CD1c-positive myeloid dendritic cell (primary cell): ENCODE results near the gene SRRT.

Source experiments
- DNase-seq: peaks from one replicate; pipeline ENCODE4 v3.0.0-alpha.2; 2016; ENCODE audit errors: extremely low spot score

The SRRT gene

DNA sequence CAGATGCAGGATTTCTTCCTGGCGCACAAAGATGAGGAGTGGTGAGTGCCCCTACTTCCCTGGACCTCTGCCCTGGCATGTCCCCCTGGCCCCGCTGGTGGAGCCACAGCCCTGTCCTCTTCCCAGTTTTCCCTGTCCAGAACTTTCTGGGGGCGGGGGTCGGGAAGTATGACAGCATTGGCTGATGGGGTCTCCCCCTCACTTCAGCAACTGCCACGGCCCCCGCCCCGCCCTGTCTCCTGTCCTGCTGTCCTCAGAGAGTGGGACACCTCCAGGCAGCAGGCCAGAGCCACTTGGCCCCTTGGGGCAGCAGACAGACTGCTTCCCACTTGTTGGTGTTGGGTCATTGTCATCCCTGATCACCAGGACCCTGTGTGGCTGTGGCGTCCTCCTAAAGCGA lies 7.3 kb downstream of the SRRT start:
- no peak for DNase-seq

DNA sequence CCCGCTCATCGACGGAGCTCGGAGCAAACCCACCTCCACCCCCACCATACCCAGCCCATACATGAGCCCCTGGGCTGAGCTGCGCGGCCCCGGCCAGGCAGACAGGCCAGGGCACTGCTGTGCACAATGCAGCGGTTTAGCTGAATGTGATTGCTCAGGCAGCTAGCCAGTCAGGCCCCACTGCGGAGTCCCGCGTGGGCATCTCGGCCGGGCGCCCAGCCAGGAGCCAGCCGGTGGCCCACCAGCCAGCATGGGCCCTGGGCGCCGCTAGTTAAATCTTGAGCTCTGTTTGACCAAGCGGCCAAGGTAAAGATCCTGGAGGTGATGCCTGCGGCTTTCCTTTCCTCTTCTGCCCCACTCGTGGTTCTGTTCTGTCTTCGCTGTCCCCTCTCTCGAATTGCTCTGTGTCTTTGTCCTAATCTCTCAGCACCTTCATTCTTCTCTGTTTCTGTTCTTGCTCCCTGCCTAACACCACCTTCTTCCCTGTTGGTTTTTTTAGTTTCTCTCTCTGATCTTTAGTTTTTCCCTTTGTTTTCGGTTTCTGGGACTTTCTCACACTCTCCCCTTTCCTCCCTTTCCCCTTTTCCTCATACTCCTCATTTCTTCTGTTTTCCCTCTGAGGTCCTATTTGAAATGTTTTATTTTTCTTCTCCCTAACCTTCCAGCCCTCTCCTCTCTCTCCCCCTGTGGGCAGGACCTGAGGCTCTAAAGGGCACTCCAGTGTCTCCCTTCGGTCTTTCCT lies 8.1 kb downstream of the SRRT start:
- DNase-seq = no peak

DNA sequence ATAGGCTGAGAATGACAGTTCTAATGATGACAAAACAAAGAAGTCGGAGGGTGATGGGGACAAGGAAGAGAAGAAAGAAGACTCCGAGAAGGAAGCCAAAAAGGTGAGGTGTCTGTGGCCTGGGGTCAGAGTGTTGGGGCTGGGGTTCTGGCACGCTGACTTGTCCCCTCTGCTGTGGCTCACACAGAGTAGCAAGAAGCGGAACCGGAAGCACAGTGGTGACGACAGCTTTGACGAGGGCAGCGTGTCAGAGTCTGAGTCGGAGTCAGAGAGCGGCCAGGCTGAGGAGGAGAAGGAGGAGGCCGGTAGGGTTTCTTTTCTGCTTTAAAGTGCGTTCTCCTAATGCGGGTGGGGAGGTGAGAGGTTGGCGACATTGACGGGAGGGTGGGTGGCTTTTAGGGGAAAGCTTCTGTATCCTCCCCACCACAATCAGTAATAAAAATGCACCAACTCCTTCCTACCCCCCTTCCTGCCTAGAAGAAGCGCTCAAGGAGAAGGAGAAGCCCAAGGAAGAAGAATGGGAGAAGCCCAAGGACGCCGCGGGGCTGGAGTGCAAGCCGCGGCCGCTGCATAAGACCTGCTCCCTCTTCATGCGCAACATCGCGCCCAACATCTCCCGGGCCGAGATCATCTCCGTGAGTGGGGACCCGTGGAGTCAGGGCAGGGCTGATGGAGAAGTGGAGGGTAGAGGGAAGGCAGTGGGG lies 10.0 kb downstream of the SRRT start:
- peak; percentile 30 for DNase-seq

DNA sequence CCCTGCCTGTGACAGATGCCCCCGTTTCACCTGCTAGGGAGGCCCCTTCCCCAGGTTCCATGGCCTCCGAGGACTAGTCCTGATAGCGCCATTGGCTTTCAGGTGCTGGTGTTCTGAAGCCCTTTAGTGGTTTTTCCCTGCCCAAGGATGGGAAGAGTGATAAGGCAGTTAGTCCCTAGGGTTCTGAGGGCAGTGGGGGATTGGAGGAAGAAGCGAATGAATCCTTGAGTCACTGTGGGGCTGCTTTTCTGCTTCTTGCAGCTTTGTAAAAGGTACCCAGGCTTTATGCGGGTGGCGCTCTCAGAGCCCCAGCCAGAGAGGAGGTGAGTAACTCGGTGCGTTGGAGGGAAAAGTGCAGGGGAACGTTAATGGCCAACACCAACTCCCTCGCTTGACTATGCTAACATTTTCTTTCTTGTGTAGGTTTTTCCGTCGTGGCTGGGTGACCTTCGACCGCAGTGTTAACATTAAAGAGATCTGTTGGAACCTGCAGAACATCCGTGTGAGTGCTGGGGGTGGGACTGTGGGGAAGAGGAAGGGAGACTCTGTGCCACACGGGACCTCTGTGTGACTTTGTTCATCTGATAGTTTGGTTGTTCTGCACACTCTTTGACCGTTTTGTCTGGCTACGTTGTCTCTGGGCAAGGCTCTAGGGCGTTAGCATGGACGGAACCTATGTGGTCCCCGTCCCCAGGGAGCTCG lies 10.7 kb downstream of the SRRT start:
- DNase-seq = no peak

DNA sequence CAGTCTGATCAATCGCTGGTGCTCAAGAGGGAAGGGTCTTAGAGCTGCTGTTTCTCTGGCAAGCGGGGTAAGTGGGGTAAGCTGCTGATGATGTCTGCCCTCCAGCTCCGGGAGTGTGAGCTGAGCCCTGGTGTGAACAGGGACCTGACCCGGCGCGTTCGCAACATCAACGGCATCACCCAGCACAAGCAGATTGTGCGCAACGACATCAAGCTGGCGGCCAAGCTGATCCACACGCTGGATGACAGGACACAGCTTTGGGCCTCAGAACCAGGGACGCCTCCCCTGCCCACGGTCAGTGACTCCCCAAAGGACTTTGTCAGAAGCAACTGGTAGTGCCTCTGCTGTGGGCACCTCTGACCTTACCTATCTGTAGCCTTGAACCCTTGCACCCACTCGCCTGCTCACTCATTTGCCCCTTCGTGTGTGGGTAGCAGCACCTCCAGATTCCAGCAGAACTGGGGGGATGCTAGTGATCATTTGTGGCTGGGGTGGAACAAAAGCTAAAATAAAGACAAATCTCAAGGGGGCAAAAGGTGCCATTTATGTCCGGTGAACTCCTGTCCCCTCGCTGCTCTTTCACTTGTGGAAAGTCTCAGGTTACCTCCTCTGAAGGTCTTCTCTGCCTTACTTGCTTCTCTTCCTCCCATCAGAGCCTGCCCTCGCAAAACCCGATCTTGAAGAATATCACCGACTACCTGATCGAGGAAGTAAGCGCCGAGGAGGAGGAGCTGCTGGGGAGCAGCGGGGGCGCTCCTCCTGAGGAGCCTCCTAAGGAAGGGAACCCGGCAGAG lies 11.4 kb downstream of the SRRT start:
- DNase-seq = no peak

DNA sequence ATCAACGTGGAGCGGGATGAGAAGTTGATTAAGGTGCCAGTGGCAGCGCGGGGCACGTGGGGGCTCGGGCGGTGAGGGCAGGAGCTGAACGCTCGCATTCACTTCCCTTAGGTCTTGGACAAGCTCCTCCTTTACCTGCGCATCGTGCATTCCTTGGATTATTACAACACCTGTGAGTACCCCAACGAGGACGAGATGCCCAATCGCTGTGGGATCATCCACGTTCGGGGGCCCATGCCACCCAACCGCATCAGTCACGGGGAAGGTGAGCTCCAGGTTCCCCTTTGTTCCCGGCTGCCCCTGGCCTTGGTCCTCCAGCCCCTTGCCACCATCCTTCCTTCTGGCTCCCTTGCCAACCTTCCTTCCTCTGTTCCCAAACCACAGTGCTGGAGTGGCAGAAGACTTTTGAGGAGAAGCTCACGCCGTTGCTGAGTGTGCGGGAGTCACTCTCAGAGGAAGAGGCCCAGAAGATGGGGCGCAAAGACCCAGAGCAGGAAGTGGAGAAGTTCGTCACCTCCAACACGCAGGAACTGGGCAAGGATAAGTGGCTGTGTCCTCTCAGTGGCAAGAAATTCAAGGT lies 12.1 kb downstream of the SRRT start:
- DNase-seq = peak; percentile 54

DNA sequence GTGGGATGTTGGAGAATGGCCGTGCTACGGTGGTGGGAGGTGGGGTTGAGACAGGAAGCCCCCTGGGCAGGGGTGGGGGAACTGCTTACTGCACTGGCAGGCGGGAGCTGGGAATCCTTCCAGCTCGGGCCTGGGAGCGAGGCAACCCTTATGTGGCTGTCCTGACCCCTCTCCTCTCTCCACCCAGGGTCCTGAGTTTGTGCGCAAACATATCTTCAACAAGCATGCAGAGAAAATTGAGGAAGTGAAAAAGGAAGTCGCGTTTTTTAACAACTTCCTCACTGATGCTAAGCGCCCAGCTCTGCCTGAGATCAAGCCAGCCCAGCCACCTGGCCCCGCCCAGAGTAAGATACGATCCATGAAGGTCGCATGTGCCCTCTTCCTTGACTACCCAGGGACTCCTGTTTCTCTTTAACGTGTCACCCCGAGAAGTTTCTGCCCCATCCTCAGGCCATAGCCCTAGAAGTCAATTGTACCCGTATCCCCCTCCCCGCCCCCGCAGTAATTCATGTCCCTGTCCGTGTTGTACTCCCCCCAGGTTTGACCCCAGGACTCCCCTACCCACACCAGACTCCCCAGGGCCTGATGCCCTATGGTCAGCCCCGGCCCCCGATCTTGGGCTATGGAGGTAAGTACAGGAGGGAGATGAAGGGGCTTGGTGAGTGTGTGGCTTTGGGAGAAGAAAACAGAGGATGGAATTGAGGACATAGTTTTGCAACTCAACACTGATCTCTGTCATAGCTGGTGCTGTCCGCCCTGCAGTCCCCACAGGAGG lies 12.8 kb downstream of the SRRT start:
- peak; percentile 90 for DNase-seq

DNA sequence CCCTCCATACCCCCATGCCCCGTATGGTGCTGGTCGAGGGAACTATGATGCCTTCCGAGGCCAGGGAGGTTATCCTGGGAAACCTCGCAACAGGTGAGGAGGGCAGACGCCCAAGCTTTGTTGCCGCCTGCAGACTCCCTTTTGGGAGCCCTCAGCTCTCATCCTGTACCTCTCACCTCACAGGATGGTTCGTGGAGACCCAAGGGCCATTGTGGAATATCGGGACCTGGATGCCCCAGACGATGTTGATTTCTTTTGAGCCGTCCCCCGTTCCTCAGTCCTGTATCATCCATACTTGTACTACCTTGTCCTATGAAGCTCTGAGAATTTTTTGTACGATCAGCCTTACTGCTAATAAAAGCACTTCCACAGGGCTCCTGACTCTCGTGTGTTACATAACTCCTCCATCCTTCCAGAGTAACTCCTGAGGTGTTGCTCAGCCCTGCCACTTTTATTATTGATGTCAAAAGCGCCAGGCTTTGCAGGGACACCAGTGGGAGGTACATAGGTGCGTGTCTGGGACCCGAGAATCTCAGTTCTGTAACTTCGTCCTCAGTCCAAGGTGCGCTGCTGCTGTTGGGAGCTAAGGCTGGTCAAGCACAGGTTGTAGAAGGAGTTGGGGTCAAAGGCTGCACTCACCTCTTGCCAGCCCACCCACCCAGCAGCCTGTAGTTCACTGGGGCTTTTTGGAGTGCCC lies 13.5 kb downstream of the SRRT start:
- no peak for DNase-seq

DNA sequence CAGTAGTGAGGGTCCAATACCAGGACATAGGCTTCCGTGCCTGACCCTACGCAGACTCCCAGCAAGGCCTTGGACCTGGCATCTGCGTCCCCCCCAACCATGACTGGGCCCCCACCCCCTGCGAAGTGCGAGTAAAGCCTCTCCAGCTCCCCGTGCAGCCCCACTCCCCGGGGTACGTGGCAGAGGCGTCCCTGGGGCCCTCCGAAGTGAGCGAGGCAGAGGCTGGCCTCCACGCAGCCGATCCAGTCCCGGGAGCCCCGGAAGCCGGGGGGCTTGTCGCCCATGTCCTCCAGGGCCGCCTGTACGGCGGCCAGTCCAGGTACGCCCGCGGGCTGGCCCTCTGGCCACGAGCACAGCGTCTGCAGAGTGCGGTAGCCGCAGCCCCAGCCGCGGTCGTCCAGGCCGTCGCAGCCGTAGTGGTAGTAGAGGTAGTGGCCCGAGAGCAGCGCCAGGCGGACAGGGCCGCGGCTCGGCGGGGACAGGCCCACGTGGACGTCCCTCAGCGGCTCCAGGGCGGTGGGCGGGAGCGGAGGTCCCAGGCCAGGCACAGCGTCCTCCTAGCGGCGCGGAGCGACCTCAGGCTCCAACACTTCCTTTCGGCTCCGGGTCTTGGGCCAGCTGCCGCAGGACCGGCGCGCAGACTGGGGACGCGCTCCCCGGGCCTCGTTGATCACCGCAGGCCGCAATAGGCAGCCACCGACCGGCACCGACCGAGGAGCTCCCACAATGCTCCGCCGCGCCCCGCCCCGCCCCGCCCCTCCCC lies 14.3 kb downstream of the SRRT start, which contains the start of gene UFSP1:
Gene UFSP1 (minus strand): TSS at position 728 of the 763 bp plus-strand sequence. CDS start 444 bp downstream, at position 284.
- no peak for DNase-seq

DNA sequence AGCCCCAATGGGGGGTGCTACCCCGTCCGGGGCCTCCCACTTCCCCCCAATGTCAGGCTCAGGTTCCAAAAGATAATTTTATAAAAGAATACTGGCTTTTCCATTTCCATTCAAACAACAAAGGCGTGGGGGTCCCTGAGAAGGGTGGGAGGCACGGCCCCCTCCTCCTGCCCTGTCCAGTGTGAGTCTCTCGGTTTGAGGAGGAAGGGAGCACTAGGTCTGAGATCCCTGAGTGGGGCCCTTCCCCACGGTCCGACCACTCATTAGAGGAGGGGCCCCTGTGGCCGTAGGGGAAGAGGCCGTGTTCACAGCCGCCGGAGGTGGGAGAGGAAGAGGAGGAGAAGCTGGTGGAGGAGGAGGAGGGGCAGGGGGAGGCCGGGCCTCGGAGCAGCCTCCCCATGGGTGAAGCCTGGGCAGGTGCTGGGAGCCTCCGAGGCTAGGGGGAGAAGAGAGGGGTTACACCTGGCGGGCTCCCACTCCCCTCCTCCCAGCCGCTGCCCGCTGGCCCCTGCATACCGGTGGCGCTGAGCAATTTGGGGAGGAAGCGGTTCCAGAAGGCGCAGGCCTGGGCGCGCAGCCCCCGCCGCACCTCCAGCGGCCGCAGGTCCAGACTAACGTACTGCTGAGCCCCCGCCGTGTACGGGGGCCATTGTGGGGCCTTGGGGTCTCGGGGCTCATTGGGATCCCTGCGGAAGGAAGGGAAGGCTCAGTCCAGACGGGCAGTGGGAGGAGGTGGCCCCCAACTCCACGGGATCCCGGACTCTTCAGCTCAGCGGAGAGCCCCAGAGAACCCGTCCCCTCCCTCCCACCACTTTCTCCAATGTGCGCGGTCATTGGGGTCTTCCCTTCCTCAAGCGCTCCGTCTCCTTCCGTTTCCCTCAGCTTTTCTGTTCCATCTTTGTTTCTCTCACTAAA lies 16.0 kb downstream of the SRRT start:
- no peak for DNase-seq

DNA sequence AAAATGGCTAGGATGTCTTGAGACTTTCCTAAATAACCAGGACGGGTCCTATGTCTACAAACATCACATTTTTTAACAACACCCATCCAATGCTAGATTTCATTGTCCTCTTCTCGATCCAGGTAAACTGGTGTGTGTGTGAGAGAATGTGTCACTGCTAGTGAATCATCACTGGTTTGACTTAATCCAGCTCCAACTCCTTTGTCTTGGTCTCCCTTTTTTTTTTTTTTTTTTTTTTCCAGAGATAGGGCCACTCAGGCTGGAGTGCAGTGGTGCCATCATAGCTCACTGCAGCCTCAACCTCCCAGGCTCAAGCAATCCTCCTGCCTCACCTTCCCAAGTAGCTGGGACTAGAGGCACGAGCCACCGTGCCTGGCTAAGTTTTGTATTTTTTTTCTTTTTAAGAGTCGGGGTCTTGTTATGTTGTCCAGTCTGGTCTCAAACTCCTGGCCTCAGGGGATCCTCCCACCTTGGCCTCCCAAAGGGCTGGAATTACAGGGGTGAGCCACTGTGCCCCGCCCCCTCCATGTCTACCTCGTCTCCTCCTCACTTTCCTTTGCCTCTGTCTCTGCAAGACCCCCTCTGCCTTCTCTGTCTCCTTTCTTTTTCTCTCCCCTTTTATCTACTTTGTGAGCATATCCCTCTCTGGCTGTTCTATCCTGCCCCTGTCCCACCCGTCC lies 16.8 kb downstream of the SRRT start:
- no peak for DNase-seq

DNA sequence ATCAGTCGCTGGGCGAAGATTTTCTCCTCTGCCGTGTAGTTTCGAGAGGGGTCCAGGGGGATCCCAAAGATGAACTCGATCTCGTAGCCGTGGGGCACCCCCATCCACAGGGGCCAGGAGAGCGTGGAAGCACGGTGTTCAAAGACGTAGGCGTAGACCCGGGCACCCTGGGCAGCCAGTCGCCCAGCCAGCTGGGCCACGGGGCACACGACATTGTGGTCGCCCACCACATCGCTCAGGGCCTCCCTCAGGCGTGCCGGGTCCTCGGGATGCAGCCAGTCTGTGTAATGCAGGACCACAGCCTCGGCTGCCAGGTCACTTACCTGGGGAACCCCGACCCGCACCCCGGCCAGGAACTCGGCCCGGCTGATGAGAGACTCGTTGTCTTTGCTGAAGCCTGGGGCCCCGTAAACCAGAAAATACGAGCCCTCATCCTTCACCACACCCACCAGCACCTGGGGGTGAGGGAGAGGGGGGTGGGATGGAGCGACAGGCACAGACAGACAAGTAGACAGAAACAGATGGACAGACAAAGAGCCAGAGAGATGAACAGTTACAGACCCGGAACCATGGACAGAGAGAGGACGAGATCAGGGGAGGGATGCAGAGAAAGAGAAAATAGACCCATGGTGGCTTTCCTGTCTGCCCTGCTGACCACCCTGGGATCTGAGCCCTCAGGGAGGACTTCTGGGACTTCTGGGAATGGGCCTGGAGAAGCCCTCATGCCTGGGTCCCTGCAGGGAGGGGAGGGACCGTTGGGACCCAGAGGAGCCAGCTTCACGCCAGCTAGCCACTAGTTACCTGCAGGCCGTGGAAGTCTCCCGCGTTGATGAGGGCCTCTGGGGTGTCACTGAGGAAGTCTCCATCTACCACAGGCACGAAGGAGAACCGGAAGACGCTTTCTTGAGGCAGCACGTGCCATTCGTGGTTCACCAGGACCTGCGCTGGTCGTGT lies 17.7 kb downstream of the SRRT start:
- no peak for DNase-seq

DNA sequence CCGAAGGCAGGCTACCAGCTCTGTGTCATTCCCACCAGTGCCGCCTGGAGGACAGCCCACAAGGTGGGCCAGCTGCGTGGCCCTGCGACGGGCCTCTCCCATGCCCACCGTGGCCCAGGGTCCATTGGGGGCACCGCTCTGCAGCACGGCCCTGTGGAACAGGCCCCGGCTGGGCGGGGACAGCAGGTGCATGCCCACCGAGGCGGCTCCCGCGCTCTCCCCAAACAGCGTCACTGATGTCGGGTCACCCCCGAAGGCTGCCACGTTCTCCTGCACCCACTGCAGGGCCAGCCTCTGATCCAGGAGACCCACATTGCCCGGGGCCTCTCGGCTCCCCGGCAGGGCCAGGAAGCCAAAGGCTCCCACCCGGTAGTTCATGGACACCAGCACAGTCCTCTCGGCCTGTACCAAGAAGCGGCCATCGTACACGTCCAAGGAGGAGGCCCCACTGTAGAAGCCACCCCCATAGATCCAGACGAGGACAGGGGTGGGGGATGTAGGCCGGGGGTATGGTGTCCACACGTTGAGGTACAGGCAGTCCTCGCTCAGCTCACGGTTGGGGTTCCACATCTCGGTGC lies 18.5 kb downstream of the SRRT start:
- DNase-seq = no peak

DNA sequence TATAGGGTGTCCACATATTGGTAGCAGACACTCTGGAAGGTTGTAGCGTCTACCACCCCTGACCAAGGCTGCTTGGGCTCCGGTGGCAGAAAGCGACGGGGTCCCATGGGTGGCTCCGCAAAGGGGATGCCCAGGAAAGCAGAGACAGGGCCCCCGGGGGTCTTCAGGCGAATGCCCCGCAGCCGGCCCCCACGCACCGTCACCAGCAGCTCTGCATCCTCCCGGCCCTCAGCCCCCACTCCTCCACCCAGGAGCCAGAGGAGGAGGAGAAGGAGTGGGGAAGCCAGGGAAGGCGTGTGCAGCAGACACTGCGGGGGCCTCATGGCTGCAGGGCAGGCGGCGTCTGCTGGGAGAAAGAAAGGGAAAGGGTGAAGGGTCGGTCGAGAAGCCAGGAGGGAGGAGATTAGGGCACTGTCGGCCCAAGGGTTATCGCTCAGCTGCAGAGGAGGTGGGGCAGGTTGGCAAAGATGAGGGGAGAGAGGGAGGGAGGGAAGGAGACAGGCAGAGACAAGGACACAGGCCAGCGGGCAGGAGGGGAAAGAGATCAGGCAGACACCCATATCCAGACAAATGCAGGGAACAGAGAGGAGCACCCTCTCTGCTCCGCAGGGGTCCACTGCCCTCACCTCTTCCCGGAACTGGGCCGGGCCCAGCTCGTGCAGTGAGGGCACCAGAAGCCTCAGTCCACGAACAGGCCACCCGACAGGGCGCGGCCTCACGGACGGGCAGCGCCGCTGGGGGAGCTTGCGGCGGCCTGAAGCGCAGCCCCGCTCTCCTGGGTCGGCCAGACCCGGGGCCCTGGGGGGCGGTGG lies 19.2 kb downstream of the SRRT start:
- DNase-seq = no peak
